HG02973 (cell line): ENCODE results near the gene RNF19B.
"Not testable (repeated sequence)": the region's sequence is repeated elsewhere in the genome, so short reads cannot be mapped to it uniquely, and the experiment has no call there.

Source experiments
- ATAC-seq: cut with Tn5 transposase; IDR thresholded peaks from one replicate; pipeline ENCODE4 v1.9.1; 2021; ENCODE audit warnings: moderate library complexity; ENCODE audit not compliant: unreplicated experiment

Gene RNF19B

DNA sequence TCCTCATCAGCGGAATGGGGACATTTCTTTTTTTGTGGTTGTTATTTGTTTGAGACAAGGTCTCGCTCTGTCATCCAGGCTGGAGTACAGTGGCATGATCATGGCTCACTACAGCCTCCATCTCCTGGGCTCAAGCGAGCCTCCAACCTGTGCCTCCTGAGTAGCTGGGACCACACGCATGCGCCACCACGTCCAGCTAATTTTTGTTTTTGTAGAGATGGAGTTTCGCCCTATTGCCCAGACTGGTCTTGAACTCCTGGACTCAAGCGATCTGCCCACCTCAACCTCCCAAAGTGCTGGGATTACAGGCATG lies 28.7 kb upstream of the RNF19B start:
- not testable (repeated sequence) for ATAC-seq

GRCh38 chr1:32992489-32993323 lies 28.1 kb upstream of the RNF19B start:
- ATAC-seq, result peak; percentile 74

DNA sequence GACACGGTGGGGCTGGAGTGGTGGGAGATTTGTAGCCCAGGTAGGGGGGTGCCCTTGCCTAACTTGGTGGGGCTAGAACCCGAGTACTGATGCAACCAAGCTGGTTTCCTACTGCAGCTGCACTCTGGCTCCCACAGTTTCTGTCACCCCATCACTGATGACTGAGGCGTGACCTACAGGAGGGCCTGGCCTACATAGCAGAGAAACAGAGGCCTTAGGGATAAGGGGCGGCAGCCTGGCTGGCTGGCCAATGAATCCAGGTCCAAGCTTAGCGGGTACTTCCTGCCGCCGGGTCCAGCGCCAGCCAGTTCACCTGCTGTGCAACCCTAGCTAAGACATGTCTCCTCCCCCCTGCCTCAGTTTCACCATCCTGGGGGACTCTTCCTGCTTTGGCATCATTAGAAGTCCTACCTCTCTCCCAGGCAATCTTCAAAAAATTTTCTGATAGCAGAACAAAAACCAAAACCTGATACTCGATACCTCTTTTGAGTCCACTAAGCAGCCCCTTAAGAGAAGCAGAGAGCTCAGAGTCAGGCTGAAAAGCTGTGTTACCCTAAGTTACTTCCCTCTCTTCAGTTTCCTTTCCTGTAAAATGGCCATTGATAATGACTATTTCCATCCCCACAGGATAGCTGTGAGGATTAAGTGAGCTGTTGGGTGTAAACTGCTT lies 27.3 kb upstream of the RNF19B start:
- ATAC-seq, result peak; percentile 33

- ATAC-seq, result no peak
Observed at GRCh38 chr1:32991386-32991785, 26.8 kb upstream of the RNF19B start.

DNA sequence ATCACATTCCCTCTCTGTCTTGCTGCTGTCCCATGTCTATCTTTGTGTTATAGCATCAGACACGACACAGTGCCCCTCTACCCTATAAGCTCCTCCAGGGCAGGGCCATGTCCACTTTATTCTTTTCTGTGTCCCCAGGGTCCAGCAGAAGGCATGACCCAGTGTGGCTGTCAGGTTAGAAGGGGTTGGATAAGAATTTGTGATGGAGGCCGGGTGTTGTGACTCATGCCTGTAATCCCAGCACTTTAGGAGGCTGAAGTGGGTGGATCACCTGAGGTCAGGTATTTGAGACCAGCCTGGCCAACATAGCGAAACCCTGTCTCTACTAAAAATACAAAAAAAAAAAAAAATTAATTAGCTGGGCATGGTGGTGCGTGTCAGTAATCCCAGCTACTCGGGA lies 26.3 kb upstream of the RNF19B start:
- ATAC-seq, result no peak

DNA sequence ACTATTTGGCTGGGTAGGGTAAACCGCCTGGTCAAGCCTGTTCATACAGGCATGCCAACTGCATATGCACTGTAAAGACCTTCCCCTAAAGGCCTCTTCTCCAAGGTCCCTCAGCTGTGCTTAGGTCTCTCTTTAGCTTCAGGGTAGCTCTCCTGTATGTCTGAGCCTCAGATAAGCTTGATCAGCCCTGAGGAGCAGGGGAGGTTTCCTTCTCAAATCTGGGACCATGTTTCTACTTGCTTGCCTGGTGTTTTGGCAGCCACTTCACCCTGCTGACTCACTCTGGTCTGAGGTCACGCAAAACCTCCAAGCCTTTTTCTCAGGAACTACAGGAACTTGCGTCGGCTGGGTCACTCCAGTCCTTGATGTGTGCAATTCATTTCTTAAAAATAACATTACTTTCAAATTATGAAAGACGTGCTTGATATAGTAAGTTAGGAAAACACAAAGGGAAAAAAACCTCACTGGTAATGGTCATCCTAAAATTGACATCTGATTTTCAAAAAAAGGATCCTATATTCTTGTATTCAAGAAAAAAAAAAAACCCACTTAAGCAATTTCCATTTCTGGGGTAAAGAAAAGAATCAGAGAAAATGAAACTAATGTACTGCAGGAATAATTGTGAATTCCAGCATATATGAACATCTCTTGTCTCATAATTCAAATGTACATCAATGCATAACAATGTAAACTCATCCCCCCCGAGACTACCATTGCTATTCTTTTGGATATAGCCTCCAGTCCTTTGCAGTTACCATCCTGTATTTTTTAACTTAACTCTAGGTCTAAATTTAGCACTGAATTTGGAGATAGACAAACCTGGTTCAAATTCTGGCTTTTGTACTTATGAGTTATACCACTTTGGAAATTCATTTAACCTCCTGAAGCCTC lies 24.8 kb upstream of the RNF19B start:
- ATAC-seq, result no peak

DNA sequence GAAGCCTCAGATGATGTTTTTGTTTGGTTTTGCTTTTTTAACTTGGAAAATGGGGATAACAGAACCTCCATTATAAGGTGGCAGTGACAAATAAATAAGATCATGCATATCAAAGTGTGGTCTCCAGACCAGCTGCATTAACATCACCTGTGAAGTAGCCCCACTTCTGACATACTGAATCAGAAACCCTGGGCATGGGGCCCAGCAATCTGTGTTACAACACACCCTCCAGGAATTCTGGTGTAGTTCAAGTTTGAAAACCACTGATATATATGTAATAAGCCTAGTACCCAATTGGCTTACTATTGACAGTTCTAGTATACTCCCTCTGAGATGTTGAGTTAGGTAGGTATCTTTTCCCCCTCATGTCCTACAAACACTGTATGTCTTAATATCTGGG lies 24.1 kb upstream of the RNF19B start:
- no peak for ATAC-seq

DNA sequence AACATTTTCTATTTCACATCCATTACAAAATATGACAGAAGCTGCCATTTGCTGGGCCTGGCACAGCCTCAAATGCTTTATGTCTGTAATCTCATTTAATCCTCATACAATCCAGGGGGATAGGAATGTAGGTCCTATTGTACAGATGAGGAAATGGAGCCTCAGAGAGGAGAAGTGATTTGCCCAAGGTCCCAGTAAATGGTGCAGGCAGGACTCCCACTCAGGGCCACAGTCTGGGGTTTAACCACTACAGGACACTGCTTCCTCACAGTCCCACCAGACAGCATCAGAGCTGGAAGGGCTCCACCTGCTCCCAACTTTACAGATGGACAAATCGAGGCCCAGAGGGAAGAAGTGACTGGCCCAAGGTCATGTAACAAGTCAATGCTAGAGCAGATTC lies 20.6 kb upstream of the RNF19B start:
- ATAC-seq, result no peak

DNA sequence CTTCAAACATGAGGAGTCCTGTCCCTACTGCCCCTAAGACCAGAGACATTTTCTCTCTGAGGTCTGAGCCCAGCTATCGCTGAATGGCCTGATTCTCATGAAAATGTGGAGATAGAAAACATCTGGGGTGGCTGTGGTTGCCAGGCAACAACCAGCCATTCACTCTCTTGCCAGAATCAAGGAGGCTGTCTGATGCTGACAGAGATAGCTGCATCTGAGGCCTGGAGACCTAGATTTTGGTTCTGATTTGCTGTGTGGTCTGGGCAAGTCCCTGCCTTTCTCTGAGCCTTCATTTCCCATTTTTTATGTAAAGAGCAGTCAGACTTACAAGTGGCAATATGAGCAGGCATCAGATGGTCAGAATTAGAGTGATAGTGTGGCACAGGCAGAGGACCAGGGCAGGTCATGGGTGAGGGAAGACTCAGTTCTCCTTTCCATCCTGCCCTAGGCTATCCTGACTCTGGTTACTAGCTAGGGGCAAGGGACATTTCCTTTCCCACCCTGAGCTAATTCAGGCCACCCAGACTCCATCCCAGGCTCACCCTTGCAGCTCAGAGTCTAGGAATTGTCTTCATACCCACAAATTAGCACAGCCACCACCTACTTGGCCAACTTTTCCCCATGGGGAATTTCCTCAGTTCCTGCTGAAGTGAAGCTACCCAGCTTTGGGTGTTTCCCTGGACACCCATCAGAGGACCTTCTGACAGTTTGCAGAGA lies 20.0 kb upstream of the RNF19B start:
- ATAC-seq, result no peak

DNA sequence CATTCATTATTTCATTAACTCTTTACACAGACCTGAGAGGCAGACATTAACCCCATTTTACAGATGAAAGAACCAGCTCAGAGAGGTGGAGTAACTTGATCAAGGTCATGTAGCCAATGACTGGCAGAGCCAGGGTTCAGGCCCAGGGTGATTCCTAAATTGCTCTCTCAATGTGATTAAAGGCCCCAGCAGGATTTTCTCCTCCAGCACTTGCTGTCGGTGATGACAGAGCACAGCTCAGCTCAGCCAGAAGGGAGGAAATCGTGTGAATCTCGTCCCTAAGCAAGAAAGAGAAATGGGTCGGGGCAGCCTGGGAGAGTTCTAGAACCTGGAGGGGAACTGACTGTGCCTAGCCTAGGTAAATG lies 19.5 kb upstream of the RNF19B start:
- no peak for ATAC-seq

GRCh38 chr1:32983020-32983419 lies 18.4 kb upstream of the RNF19B start:
- no peak for ATAC-seq

- peak; percentile 87 for ATAC-seq
Observed at GRCh38 chr1:32981003-32981901, 16.6 kb upstream of the RNF19B start.

- no peak for ATAC-seq
Observed at GRCh38 chr1:32980080-32980479, 15.5 kb upstream of the RNF19B start.

DNA sequence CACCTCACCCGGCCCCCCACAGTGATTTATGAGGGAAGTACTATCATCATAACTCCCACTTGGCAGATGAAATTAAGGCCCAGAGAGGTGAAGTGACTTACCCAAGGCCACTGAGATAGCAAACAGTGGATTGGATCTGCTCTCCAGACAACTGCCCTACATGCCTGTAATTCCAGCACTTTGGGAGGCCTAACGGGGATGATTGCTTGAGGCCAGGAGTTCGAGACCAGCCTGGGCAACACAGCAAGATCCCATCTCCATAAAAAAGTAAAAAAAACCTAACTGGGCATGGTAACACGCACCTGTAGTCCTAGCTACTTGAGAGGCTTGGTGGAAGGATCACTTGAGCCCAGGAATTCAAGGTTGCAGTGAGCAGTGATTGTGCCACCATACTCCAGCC lies 14.2 kb upstream of the RNF19B start:
- ATAC-seq, result no peak

DNA sequence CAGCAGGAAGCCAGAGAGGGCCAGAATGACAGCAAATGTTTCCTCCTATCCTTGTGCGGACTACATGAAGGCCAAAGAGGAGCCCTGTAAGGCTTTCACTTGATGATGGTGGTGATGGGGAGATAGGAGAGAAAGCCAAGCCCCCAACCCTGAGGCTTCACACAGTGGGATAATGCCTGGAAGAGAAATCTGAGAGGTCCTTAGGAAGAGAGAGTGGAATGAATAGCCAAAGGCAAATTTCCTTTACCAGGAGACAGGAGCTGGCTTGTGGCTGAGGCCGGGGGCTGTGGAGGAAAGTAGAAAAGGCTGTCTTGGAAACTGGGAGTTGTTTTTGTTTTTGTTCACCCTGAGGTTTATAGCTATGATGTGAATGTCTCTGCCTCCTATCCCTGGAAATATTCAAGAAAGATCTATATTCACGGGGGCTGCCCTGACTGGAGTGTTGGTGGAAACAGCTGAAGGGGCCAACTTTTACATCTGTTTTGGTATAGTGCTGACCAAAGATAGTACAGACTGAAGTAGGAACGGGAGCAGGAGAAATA lies 13.0 kb upstream of the RNF19B start:
- ATAC-seq, result no peak

- not testable (repeated sequence) for ATAC-seq
Observed at GRCh38 chr1:32975055-32975454, 10.4 kb upstream of the RNF19B start.

DNA sequence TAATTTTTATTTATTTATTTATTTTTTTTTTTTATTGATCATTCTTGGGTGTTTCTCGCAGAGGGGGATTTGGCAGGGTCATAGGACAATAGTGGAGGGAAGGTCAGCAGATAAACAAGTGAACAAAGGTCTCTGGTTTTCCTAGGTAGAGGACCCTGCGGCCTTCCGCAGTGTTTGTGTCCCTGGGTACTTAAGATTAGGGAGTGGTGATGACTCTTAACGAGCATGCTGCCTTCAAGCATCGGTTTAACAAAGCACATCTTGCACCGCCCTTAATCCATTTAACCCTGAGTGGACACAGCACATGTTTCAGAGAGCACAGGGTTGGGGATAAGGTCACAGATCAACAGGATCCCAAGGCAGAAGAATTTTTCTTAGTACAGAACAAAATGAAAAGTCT lies 8.8 kb upstream of the RNF19B start:
- ATAC-seq, result not testable (repeated sequence)

DNA sequence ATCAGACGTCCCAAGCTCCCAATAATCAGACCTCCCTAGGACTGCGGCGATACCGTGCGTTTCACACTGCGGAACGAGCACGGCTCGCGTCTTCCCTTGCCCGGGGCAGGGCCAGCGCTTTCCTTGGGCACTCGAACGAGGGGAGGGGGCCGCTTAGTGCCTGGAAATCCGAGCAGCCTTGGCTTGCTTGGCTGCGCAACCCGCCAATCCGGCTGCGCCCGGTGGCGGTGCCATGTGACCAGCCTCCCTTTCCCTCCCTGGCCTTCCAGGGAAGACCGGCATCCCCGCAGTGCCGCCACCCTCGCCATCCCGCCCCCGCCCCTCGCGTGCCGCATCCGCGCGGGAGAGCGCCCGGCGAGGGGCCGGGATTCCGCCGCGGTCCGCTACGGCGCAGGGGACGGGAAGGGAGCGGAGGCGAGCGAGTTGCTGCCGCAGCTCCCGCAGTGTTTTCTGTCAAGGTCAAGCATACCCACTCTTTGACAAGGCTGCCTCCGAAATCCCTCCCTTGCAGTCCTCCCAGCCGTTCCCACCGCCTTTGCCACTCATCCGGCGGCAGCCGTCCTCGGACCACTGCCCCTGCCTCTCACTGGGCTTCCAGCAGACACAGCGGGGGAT lies 8.3 kb upstream of the RNF19B start:
- ATAC-seq, result no peak

GRCh38 chr1:32971576-32971975 lies 7.0 kb upstream of the RNF19B start:
- no peak for ATAC-seq
